DND-41 (cell line): ENCODE data around the gene ST6GAL2.

Experiments
- ATAC-seq: fragments of 200-7000 bp; cut with Tn5 transposase; 3 replicates; pipeline ENCODE4 v1.9.1; 2021; ENCODE audit warnings: low read depth; ENCODE audit not compliant: insufficient read depth
- DNase-seq: peaks from one replicate; pipeline ENCODE4 v3.0.0-alpha.2; 2020
- H2AFZ ChIP-seq: 2 replicates; pipeline ENCODE4 v1.6.0; 2012; ENCODE audit warnings: low read depth, low read length
- H3K27ac ChIP-seq: 2 replicates; pipeline ENCODE4 v1.5.1; 2012; ENCODE audit warnings: low read length, inconsistent platforms
- H3K27me3 ChIP-seq: fragments of 200-600 bp; sonication (generic); 2 replicates; pipeline ENCODE4 v1.6.0; 2012; ENCODE audit warnings: low read length, mild to moderate bottlenecking, inconsistent platforms; ENCODE audit not compliant: insufficient read depth, poor library complexity
- H3K36me3 ChIP-seq: 2 replicates; pipeline ENCODE4 v1.5.1; 2012; ENCODE audit warnings: low read length, inconsistent platforms; ENCODE audit not compliant: insufficient read depth
- H3K4me1 ChIP-seq: 2 replicates; pipeline ENCODE4 v1.5.1; 2012; ENCODE audit warnings: mild to moderate bottlenecking, low read length; ENCODE audit not compliant: insufficient read depth
- H3K4me2 ChIP-seq: 2 replicates; pipeline ENCODE4 v1.6.0; 2012; ENCODE audit warnings: mild to moderate bottlenecking, moderate library complexity, low read length, inconsistent platforms; ENCODE audit not compliant: insufficient read depth
- H3K4me3 ChIP-seq, 2 experiments: fragments of 200-600 bp in 1 of 2; shearing (Covaris generic) in 1 of 2; 2 replicates each; pipeline ENCODE4 v1.5.1; 2012 to 2016; ENCODE audit warnings: inconsistent platforms in 2 of 2, low read length in 2 of 2, mild to moderate bottlenecking in 2 of 2, low read depth in 1 of 2, moderate library complexity in 1 of 2
- H3K79me2 ChIP-seq: 2 replicates; pipeline ENCODE4 v1.6.0; 2012; ENCODE audit warnings: low read length, inconsistent platforms; ENCODE audit not compliant: insufficient read depth
- H3K9ac ChIP-seq: 2 replicates; pipeline ENCODE4 v1.6.0; 2012; ENCODE audit warnings: low read depth, mild to moderate bottlenecking, inconsistent platforms, low read length, moderate library complexity
- H3K9me3 ChIP-seq: 2 replicates; pipeline ENCODE4 v1.5.1; 2012; ENCODE audit warnings: low read length, moderate library complexity, mild to moderate bottlenecking, inconsistent platforms; ENCODE audit not compliant: insufficient read depth, severe bottlenecking
- H4K20me1 ChIP-seq: 2 replicates; pipeline ENCODE4 v1.6.0; 2012; ENCODE audit warnings: low read length; ENCODE audit not compliant: insufficient read depth
- CTCF ChIP-seq: IDR thresholded peaks from 2 replicates; pipeline ENCODE4 v1.5.1; 2012; ENCODE audit warnings: borderline replicate concordance, low read length, moderate library complexity, mild to moderate bottlenecking; ENCODE audit not compliant: poor library complexity, severe bottlenecking; ENCODE audit errors: extremely low read depth
- EZH2 ChIP-seq: IDR thresholded peaks from 3 replicates; pipeline ENCODE4 v1.6.1; 2012; ENCODE audit warnings: borderline replicate concordance, low read depth, mild to moderate bottlenecking, moderate library complexity, low read length, inconsistent platforms; ENCODE audit not compliant: severe bottlenecking

ST6GAL2 gene

GRCh38 chr2:106758901-106759497 lies 127.0 kb downstream of the ST6GAL2 start:
- H3K79me2 ChIP-seq, result no peaks in the 10 kb centered on the region
- no peak overlapping the region for H3K9ac ChIP-seq
- H3K4me2 ChIP-seq, result no peak overlapping the region
- H3K27ac ChIP-seq, result no peak overlapping the region
- H3K36me3 ChIP-seq, result no peaks in the 10 kb centered on the region
- H3K9me3 ChIP-seq, result no peaks in the 10 kb centered on the region
- DNase-seq, result no peak
- H4K20me1 ChIP-seq, result no peaks in the 10 kb centered on the region
- ATAC-seq, result no peak
- no peaks in the 10 kb centered on the region for H3K4me1 ChIP-seq
- TF ChIP-seq CTCF (no peak), EZH2 (no peak)
- no peaks in the 10 kb centered on the region for H3K27me3 ChIP-seq
- H2AFZ ChIP-seq, result no peak overlapping the region
- H3K4me3 ChIP-seq, result no peak overlapping the region
